CD4-positive, alpha-beta T cell treated with Interleukin-6 for 4 hours (primary cell): Measurements from ENCODE around the gene BTBD6.

Experiments
- DNase-seq: peaks from one replicate; pipeline ENCODE4 v3.0.0-alpha.2; 2020; ENCODE audit warnings: mixed read lengths

Gene BTBD6

DNA sequence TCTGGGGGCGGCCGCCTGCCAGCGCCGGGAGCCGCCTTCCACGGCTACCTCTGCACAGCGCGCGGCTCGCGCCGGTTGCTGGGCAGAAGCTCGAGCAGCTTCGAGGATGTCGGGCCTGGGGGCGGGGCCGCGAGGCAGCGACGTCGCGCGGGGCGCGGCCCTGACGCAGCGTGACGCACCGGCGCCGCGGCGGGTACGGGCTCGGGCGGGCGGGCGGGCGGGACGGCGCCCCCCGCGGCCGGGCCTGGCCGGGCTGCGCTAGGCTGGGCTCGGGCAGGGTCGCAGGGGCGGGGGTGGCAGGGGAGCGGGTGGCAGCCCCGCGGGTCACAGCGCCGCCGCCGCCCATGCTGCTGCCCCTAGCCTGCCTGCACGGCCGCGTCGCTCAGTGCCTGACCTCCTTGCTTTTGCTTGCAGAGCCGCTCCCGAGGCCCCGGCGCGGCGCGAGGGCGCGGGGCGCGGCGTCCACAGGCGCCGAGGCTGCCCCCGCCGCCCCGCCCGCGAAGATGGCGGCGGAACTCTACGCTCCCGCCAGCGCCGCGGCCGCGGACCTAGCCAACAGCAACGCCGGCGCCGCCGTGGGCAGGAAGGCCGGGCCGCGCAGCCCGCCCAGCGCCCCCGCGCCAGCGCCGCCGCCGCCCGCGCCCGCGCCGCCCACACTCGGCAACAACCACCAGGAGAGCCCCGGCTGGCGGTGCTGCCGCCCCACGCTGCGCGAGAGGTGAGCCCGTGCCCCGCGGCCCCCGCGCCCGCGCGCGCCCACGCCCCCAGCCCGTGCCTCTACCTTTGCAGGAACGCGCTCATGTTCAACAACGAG is at the start of gene BTBD6:
Gene BTBD6 (plus strand): TSS at position 166 of the 814 bp plus-strand sequence. CDS start 179 bp downstream, at position 345.
- peak; percentile 92 for DNase-seq

DNA sequence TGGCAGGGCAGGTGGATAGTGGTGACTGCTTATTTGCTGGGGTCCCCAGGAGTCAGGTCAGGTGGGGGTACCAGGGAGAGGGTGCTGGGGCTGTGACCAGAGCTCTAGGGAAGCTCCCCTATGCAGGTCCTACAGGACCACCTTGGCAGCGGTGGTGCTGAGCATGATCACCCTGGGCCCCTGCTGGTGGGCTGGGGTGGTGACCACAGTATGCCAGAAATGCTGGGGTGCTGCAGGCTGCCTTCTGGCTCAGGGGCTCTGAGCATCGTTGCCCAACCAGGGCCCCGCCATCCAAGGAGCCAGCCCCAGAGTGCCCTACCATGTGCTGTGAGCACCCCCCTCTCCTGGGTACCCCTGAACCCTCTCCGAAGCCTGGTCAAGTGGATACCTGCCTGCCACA is 49.7 kb upstream of the BTBD6 start:
- no peak for DNase-seq

DNA sequence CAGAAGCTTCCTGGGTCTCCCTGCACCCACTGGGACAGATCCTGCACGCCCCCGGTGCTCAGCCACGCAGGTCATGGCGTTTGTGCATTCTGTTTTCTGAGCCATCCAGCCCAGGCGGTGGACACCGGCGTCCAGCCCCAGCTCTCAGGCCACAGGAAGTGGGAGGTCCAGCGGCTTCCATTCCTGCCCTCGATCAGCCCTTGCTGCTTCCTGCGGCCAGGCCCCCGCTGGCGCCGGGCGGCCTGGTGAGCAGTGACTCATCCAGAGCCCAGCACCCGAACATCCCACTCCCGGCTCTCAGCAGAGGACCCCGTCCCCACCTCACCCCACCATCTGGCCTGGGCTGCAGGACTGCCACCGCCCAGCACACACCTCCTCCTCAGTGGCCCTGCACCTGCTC is 49.2 kb upstream of the BTBD6 start:
- no peak for DNase-seq

DNA sequence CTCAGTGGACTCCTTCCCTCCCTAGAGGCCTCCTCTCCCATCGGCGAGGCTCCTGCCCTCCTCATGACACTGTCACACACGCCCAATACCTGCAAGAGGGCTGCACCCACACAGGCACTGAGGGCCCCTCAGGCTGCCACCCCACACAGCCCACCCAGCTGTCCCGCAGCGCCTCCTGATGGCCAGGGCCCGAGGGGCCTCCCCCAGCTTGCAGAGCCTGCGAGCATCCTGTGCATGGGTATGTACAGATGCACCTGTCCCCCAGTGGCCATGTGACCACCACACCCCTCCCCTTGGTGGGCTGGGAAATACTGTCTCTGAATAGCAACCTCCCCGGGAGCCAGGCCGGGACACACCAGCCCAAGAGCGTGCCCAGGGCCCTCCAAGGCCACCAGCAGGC is 48.3 kb upstream of the BTBD6 start:
- DNase-seq, result no peak

GRCh38 chr14:105200641-105201040 is 47.7 kb upstream of the BTBD6 start:
- no peak for DNase-seq

DNA sequence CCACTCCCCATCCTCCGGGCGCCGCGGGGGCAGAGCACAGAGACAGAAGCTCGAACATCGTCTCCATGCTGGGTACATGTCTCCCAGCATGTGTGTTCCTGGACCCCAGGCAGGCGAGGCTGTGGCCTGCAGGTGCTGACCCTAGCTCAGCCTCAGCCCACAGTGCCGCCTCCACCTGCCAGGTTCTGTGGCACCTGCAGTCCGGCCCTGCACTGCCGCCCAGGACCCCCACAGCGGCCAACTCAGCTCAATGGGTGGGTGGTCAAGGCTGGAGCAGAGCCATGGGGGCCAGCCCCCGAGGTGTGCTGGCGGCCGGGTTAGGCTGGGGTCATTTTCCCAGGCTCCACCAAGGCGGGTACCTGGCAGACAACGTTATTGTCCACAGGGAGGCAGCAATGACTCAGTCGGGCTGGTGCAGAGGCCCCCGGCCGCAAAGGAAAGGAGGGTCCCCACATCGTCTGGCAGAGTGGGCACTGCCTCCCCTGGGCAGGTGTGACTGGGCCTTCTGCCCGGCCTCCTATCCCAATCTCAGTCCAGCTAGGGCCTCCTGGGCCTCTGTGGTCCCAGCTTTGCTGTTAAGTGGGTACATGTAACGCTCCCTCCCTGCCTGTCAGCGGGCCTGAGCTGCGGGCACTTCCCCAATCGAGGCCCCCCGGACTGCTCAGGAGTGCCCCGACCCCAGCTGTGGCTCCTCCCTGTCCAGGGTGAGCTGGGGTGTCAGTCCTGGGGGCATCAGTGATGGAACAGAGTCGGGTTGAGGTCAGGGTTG is 47.0 kb upstream of the BTBD6 start:
- DNase-seq, result no peak

- peak; percentile 51 for DNase-seq
Observed at GRCh38 chr14:105201925-105202513, 46.3 kb upstream of the BTBD6 start.

DNA sequence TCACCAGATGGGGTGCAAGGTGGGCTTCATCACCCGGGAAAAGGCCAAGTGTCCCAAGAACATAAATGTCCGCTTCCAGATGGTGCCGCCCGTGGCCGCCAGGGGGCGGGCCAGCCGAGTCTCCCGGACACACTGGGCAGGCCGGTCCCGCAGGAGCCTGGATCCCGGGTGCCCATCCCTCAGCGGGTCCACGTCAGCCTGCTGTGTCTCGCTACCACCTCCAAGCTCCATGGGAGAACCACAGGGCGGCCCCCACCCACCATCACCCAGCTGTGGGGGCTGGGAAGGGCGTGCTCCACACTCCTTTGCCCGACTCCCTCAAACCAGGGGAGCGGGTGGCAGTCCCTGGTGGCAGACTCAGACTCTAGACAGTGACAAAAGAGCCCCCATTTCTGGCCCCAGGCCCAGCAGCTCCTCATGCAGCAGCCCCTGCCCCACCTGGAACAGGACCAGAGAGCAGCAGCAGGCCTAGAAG is 45.2 kb upstream of the BTBD6 start:
- DNase-seq, result peak; percentile 74

- DNase-seq, result no peak
Observed at GRCh38 chr14:105203701-105204100, 44.6 kb upstream of the BTBD6 start.

DNA sequence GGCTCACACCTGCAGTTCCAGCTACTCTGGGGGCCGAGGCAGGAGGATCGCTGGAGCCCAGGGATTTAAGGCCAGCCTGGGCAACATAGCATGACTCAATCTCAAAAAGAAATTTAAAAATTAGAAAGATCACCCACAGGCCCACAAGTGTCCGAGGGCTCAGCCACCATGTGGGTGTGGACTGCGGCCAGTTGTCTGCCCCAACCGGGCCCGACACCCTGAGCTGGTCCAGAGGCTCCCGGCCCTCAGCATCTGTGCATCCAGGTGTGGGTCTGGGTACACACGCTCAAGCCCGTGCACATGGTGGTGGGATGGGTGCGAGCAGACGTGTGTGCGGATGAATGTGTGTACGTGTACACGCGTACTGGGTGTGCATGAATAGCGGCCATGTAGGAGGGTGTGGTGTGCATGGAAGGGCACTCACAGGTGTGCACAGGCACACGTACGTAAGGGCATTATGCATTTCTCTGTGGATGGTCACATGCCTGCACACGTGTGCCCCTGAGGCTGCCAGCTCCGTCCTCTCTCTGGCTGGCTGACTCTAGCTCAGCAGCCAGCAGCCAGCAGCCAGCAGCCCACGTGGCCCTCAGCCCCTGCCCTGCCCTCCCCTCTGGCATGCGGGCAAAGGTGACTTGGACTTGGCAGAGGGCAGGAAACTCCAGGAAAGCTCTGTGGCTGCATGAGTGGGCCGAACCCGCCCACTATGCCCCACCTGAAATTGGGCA is 44.0 kb upstream of the BTBD6 start:
- DNase-seq, result no peak

GRCh38 chr14:105204931-105205672 is 43.2 kb upstream of the BTBD6 start:
- no peak for DNase-seq

DNA sequence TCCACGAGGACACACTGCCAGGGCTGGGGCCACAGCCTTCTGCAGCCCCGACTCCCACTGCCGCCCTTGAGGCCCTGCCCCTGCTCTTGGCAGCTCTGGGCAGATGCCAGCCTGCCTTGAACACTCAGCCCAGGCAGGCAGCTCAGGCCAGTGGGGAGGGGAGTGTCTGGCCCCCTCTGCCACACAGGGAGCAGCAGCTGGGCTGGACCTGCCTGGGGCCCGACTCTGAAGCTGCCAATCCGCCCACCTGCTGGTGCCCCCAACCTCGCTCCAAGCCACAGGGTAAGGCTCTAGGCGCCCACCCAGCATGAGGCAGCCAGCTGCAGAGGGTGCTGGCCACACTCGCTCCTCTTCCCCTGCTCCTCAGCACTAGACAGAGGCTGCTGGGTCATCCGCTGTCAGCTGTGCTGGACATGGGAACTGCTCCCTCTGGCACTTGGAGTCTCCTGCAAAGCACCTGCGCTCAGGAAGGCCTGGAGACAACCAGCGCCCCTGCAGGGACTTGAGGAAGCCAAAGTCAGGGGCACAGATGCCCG is 42.6 kb upstream of the BTBD6 start:
- no peak for DNase-seq

DNA sequence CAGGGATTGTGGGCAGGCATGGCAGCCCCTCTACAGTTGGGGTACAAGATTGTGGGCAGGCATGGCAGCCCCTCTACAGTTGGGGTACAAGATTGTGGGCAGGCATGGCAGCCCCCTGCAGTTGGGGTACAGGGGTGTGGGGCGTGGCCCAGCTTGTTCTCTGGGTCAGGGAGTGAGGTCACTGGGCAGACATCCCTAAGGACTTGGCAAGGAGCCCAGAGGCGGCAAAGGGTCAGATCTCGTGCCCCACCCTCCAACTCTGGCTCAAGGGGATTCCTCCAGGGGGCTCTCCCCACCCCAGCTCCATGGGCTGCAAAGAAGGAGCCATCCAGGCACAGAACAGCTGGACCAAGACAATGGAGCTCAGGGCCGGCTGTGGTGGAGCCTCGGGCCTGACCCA is 41.5 kb upstream of the BTBD6 start:
- no peak for DNase-seq

- DNase-seq, result no peak
Observed at GRCh38 chr14:105207460-105207901, 40.9 kb upstream of the BTBD6 start.

GRCh38 chr14:105207996-105208737 is 40.2 kb upstream of the BTBD6 start:
- DNase-seq, result no peak

GRCh38 chr14:105208738-105209075 is 39.6 kb upstream of the BTBD6 start:
- DNase-seq, result no peak

- DNase-seq, result no peak
Observed at GRCh38 chr14:105209091-105209490, 39.2 kb upstream of the BTBD6 start.

DNA sequence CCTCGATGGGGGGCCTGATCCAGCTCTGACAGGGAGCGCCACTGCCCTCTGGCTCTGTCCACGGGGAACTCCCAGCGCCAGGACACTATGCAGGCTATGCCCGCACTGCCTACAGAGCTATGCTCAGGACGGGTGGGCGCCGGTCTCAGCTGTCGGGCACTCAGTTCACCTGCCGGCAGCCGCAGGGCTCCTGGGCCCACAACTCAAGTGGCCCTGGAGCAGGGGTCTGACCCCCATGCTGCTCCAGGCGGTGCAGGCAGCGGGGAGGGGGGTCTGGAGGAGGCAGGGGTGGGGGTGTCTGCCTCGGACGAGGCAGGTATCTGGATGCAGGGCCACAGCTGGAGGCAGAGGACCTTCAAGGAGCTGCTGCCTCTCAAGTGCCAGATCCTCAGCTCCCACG is 38.7 kb upstream of the BTBD6 start:
- DNase-seq, result no peak

- DNase-seq, result no peak
Observed at GRCh38 chr14:105210266-105211025, 37.9 kb upstream of the BTBD6 start.

- DNase-seq, result no peak
Observed at GRCh38 chr14:105211086-105211757, 37.1 kb upstream of the BTBD6 start.
